Neural cell (in vitro differentiated cells): Measurements from ENCODE around the gene DHX8. TPM values are rescaled to one million over a fixed set of nuclear protein-coding genes. Genes with fewer than 3 reads are reported as not detected.

ENCODE experiments used
- H2AFZ ChIP-seq: fragments of 200-600, 300-800 bp; sonication (generic), shearing (Covaris generic); 2 replicates; pipeline ENCODE4 v1.6.0; 2014; ENCODE audit warnings: low read depth, mild to moderate bottlenecking, antibody characterized with exemption, low read length, moderate library complexity
- H3F3A ChIP-seq: fragments of 200-600 bp; shearing (Covaris generic); 2 replicates; pipeline ENCODE4 v1.6.1; 2016; ENCODE audit warnings: mild to moderate bottlenecking, moderate library complexity, mixed read lengths, antibody characterized with exemption, low read length; ENCODE audit not compliant: insufficient read depth, poor library complexity, severe bottlenecking
- H3K27ac ChIP-seq: fragments of 200-600, 300-800 bp; sonication (generic), shearing (Covaris generic); 2 replicates; pipeline ENCODE4 v1.5.1; 2014; ENCODE audit warnings: mild to moderate bottlenecking, low read length, moderate library complexity
- H3K27me3 ChIP-seq: fragments of 300-800, 200-600 bp; sonication (generic), shearing (Covaris generic); 2 replicates; pipeline ENCODE4 v1.6.0; 2014; ENCODE audit warnings: mild to moderate bottlenecking, low read depth, low read length, moderate library complexity; ENCODE audit not compliant: insufficient read depth
- H3K36me3 ChIP-seq: fragments of 300-800, 200-600 bp; sonication (generic), shearing (Covaris generic); 2 replicates; pipeline ENCODE4 v1.5.1; 2014; ENCODE audit warnings: mild to moderate bottlenecking, antibody characterized with exemption, low read length, moderate library complexity; ENCODE audit not compliant: insufficient read depth
- H3K4me2 ChIP-seq: fragments of 300-800, 200-600 bp; sonication (generic), shearing (Covaris generic); 2 replicates; pipeline ENCODE4 v1.6.0; 2014; ENCODE audit warnings: mild to moderate bottlenecking, low read length
- H3K4me3 ChIP-seq: fragments of 300-800, 200-600 bp; sonication (generic), shearing (Covaris generic); 2 replicates; pipeline ENCODE4 v1.5.1; 2014; ENCODE audit warnings: mild to moderate bottlenecking, low read length, moderate library complexity
- H3K79me2 ChIP-seq: fragments of 200-600 bp; shearing (Covaris generic); replicated peaks from 2 replicates; pipeline ENCODE4 v1.6.0; 2014; ENCODE audit warnings: mild to moderate bottlenecking, low read length, moderate library complexity; ENCODE audit not compliant: insufficient read depth
- H3K9ac ChIP-seq: fragments of 300-800, 200-600 bp; sonication (generic), shearing (Covaris generic); 2 replicates; pipeline ENCODE4 v1.6.1; 2016; ENCODE audit warnings: mild to moderate bottlenecking, low read length, mixed read lengths
- H3K9me2 ChIP-seq: fragments of 200-600 bp; shearing (Covaris generic); 2 replicates; pipeline ENCODE4 v1.6.1; 2016; ENCODE audit warnings: mild to moderate bottlenecking, low read length, mixed read lengths; ENCODE audit not compliant: insufficient read depth
- H3K9me3 ChIP-seq: fragments of 200-600, 300-800 bp; sonication (generic), shearing (Covaris generic); 2 replicates; pipeline ENCODE4 v1.6.1; 2016; ENCODE audit warnings: mild to moderate bottlenecking, mixed run types, low read length, moderate library complexity, mixed read lengths
- H4K20me1 ChIP-seq: fragments of 200-600 bp; shearing (Covaris generic); 2 replicates; pipeline ENCODE4 v1.6.1; 2016; ENCODE audit warnings: mild to moderate bottlenecking, mixed run types; ENCODE audit not compliant: insufficient read depth
- CTCF ChIP-seq: fragments of 450-650 bp; IDR thresholded peaks from 2 replicates; pipeline ENCODE4 v1.5.1; 2014; ENCODE audit warnings: antibody characterized with exemption, mild to moderate bottlenecking, moderate library complexity; ENCODE audit not compliant: poor library complexity, severe bottlenecking
- EP300 ChIP-seq: fragments of 450-650 bp; conservative IDR thresholded peaks from 2 replicates; pipeline ENCODE4 v1.6.1; 2014; ENCODE audit warnings: antibody characterized with exemption, mild to moderate bottlenecking, moderate library complexity; ENCODE audit not compliant: poor library complexity, severe bottlenecking
- EZH2 ChIP-seq: fragments of 200-600, 300-800 bp; shearing (Covaris generic), sonication (generic); IDR thresholded peaks from 2 replicates; pipeline ENCODE4 v1.6.1; 2014; ENCODE audit warnings: antibody characterized with exemption, low read length, borderline replicate concordance, mild to moderate bottlenecking; ENCODE audit not compliant: insufficient read depth, poor library complexity, severe bottlenecking
- MXI1 ChIP-seq: fragments of 450-650 bp; conservative IDR thresholded peaks from 2 replicates; pipeline ENCODE4 v1.6.1; 2014; ENCODE audit warnings: antibody characterized with exemption, mild to moderate bottlenecking; ENCODE audit not compliant: poor library complexity, severe bottlenecking
- POLR2AphosphoS5 ChIP-seq: IDR thresholded peaks from 2 replicates; pipeline ENCODE4 v1.6.1; 2012
- RAD21 ChIP-seq: fragments of 450-650 bp; conservative IDR thresholded peaks from 2 replicates; pipeline ENCODE4 v1.6.1; 2014; ENCODE audit warnings: antibody characterized with exemption, mild to moderate bottlenecking, moderate library complexity
- REST ChIP-seq: IDR thresholded peaks from 2 replicates; pipeline ENCODE4 v1.6.1; 2012; ENCODE audit warnings: borderline replicate concordance
- SMC3 ChIP-seq: fragments of 450-650 bp; conservative IDR thresholded peaks from 2 replicates; pipeline ENCODE4 v1.6.1; 2014; ENCODE audit warnings: antibody characterized with exemption, mild to moderate bottlenecking, moderate library complexity; ENCODE audit not compliant: poor library complexity
- TAF1 ChIP-seq: IDR thresholded peaks from 2 replicates; pipeline ENCODE4 v1.6.1; 2012; ENCODE audit warnings: low read depth
- polyA plus RNA-seq: library from polyadenylated mRNA; depleted of rRNA; stranded (reverse); fragments of >200 nt; gene quantifications from 2 replicates; pipeline ENCODE4 v1.2.3, GENCODE V29; 2014

The DHX8 gene
- polyA plus RNA-seq, 1 donor from 2014 or later: 19.4 TPM

- Histone ChIP-seq H3K36me3 (no peaks in the 10 kb centered on the region), H3K4me2 (no peak overlapping the region), H3K27me3 (no peaks in the 10 kb centered on the region), H3K4me3 (no peak overlapping the region), H4K20me1 (no peaks in the 10 kb centered on the region), H3K9ac (no peak overlapping the region), H3K9me2 (no peaks in the 10 kb centered on the region), H3K27ac (no peak overlapping the region), H2AFZ (no peak overlapping the region), H3K79me2 (no peaks in the 10 kb centered on the region), H3K9me3 (no peaks in the 10 kb centered on the region), H3F3A (no peaks in the 10 kb centered on the region)
- no peak for TF ChIP-seq RAD21
- no peak for TF ChIP-seq SMC3
- no peak for TF ChIP-seq REST
- TF ChIP-seq POLR2AphosphoS5: no peak
- TF ChIP-seq EZH2: no peak
- TF ChIP-seq TAF1: no peak
Measured at GRCh38 chr17:43464046-43464445, 19.7 kb upstream of the DHX8 start.

- Histone ChIP-seq H3K79me2 (no peaks in the 10 kb centered on the region), H3K9me2 (no peaks in the 10 kb centered on the region), H3K9me3 (no peaks in the 10 kb centered on the region), H4K20me1 (no peaks in the 10 kb centered on the region), H3K27ac (no peak overlapping the region), H3F3A (no peaks in the 10 kb centered on the region), H3K4me2 (no peak overlapping the region), H2AFZ (no peak overlapping the region), H3K27me3 (no peaks in the 10 kb centered on the region), H3K9ac (no peak overlapping the region), H3K36me3 (no peaks in the 10 kb centered on the region), H3K4me3 (no peak overlapping the region)
- TF ChIP-seq RAD21 (no peak), CTCF (no peak), EZH2 (no peak), MXI1 (no peak), EP300 (no peak), REST (no peak), TAF1 (no peak)
Measured at GRCh38 chr17:43465049-43465448, 18.7 kb upstream of the DHX8 start.
